NCI-H1436 (cell line): ENCODE measurements around the gene PEX11B.

Source experiments
- DNase-seq: peaks from one replicate; lab custom pipeline; 2025; lab: John Stamatoyannopoulos, UW

Gene PEX11B

DNA sequence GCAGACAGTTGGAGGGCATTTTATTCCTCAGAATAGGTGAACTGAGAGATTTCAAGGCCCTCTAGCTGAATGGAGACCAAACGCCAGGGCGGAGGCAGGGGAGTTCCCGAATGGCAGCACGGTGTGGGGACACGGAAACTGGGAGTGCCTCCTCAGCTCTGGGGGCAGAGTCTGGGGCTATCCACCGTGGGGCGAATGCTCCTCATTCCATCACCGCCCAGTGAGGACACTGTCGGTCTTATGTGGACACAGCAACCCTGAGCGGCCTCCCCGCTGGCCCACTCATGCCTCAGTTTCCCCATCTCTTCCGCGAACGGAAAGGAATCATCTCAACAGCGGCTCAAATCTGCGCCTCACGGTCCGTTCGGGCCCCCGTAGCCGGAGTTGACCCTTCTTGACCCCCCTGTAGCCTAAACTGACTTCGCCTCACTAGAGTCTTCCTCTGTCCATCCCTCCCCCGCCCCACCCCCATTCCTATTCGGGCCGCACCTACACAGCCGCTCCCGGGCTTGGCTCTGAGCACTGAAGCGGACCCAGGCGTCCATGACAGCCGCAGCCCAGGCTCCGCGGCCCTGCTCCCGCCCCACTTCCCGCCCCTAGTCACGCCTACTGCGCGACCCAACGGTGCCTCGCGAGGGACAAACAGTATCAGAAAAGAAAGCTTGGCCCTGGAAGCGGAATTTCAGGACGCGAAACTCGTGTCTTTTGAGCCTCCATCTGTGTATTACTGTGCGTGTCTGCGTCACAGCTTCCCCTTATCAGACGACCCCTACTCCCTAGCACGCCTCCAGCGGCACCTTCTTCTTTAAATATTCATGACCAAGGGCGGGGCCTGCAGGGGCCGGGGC is at the start of gene PEX11B:
TSS of gene PEX11B (minus strand) at position 574 of the 848 bp plus-strand sequence. CDS start at position 545, 29 bp downstream.
- peak; percentile 73 for DNase-seq

- no peak for DNase-seq
Measured at GRCh38 chr1:145967288-145967687, 48.8 kb upstream of the PEX11B start.

- DNase-seq: no peak
Measured at GRCh38 chr1:145965119-145965744, 46.7 kb upstream of the PEX11B start.

GRCh38 chr1:145964328-145965118 is 46.0 kb upstream of the PEX11B start, which contains the start of the genes ANKRD34A and POLR3GL:
ANKRD34A (minus strand) TSS chr1:145964575; CDS start chr1:145961759, 2,816 bp downstream.
POLR3GL (plus strand) TSS chr1:145964690; CDS start chr1:145974866, 10,176 bp downstream.
- peak; percentile 83 for DNase-seq

GRCh38 chr1:145963265-145964019 is 44.9 kb upstream of the PEX11B start:
- DNase-seq: no peak

- DNase-seq: no peak
Measured at GRCh38 chr1:145962157-145963102, 43.9 kb upstream of the PEX11B start.

DNA sequence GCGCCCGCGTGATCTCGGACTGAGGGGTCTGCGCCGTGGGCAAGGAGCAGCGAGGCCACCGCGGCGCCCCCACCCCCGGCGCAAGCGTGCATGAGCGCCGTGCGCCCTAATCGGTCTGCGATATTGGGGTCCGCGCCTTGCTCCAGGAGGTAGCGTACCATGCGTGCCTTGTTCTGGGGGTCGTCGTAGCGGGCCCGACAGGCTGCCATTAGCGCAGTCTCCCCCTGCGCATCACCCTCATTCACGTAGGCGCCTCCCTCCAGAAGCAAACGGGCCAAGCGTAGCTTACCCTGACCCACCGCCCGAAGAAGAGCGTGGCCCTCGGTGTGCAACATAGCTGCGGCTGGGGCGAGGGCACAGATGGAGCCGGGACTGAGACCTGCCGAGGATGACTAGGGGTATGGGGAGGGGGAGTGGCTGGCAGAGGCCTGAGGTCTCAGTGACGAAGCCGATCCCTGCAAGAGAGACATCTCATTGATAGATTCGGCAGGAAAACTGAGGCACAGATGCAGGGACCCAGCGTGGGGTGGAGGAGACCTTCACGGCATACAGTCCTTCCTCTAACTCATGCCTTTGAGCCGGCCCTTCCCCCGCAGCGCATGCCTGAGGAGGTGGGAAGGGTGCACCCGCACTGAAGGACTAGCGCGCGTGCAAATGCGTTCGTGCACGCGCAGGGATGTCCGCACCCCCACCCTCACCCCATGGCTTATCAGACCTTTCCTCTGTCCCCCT is 43.1 kb upstream of the PEX11B start:
- DNase-seq: no peak

DNA sequence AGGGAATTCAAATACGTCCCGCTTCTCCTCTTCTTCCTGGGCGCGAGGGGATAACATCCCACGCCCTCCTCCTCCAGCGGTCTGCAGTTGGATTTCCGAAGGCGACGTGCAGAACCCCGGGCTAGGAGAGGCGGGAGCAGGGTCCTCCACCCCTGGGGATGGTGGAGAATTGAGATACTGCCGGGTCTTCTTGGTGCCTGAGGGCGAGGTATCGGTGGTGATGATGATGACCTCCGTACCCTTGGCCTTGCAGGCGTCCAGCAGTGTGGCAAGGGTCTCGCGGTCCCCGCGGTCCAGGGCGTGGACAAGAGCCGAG is 42.5 kb upstream of the PEX11B start:
- no peak for DNase-seq

GRCh38 chr1:145960468-145961108 is 42.1 kb upstream of the PEX11B start:
- DNase-seq: peak; percentile 40

DNA sequence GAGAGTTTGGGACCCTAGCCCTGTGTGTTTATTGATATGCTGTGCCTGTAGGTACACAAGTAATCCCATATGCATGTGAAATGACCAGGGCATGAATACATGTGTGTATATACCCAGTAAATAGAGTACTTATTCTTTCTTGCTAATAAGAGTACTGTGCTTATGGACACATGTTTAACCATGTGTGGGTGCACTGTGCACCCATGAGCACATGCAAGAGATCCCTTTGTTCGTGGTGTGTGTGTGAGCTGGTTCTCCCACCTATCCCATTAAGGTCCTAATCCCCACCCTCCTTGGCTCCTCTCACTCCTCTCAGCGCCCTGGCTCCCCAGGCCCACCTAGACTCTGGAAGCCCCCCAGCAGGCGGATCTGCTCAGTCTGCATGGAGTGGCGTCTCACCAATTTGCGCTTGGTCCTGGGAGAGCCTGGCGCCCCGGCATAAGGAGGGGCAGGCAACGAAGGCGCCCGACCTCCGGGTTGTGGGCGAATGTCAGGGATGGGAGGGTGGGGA is 41.5 kb upstream of the PEX11B start:
- no peak for DNase-seq

GRCh38 chr1:145959333-145959732 is 40.8 kb upstream of the PEX11B start:
- DNase-seq: no peak

GRCh38 chr1:145958734-145959133 is 40.2 kb upstream of the PEX11B start:
- no peak for DNase-seq

DNA sequence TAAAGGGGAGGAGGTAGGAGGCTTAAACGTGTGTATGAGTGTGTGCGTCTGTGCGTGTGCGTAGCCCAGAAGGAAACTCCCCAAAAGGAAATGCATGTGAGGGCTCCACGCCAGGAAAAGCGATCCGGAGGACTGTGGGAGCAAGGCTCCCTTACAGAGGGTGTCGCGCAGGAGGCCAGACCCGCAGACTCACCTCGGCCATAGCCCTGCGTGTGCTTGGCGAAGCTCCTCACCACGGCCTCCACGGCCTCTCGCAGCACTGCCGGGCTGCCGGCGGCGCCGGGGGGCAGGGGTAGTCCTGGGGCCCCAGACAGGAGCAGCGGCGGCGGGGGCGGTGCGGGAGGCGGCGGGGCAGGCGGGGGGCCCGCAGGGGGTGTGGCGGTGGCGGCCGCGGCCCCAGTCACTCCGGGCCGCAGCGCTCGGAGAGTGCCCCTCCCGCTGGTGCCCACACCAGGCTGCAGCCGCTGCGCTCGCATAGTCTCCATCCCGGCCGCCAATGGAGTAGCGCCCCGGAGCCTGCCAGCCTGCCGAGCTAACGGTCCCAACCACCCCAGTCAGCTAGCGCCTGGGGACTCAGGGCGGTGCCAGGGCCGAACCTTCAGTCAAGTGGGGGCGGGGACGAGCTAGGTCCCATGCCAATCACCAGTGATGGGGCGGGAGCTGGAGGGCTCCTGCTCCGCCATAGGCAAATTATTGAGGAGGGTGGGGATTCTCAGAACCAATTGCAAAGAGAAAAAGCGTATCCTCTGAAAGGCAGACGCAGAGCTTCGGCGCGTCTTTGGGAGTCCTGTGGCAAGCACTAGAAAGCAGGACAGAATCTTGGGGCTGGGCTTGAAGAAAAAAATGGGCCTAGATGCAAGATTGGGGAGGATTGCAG is 39.2 kb upstream of the PEX11B start, which contains the start of gene LIX1L:
TSS of gene LIX1L (minus strand) at position 575 of the 877 bp plus-strand sequence. CDS start at position 485, 90 bp downstream.
- peak; percentile 96 for DNase-seq

DNA sequence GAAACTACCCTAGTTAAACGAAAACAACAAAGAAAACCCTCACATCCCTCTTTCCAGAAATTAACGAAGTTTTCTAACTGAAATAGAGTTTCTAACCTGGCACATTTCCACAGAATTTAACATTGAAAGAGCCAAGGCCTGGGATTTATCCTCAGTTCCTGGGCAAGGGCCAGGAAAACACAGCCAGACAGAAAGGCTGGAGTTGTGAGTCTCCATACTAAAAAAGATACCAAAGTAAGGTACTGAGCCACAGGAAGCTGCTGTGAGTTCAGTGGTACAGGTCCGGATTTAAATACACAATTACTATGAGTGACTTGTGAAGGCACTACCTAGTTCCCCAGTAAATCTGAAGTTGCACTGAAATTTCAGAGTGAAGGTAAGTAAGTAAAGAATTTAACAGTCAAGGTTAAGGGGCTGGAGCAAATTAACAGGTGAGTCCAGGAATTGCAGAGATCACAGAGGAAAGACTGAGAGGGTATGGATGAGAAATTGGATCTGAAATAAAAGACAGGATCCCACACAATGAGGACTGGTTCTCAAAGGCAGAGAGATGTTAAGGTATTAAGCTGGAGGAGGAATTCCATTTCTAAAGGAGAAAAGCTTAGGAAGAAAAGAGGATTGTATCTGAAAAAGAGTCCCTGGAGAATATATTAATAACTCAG is 38.4 kb upstream of the PEX11B start:
- DNase-seq: no peak

DNA sequence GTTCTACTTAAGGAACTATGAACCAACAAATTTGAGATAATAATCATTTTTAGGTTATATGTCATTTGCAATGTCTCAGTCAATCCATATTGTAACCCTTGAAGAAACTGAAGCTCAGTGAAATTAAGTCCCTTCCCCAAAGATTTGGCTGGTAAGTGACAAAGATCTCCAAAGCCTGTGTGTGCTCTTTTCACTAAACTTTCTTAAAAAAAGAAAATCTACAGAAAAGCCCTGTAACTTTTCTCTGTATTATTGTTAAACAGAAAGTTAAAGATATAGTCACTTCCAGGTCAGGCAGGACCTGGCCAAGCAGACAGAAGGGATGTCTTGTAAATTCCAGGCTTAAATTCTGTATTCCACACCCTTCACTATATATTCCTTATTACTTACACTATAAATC is 37.8 kb upstream of the PEX11B start:
- DNase-seq: no peak

GRCh38 chr1:145955436-145955835 is 36.9 kb upstream of the PEX11B start:
- no peak for DNase-seq

GRCh38 chr1:145953861-145954260 is 35.3 kb upstream of the PEX11B start:
- DNase-seq: no peak
